HG02623 (cell line): ENCODE data around the gene C1QL2.

Source experiments
- ATAC-seq: cut with Tn5 transposase; IDR thresholded peaks from one replicate; pipeline ENCODE4 v1.9.1; 2021; ENCODE audit warnings: moderate library complexity; ENCODE audit not compliant: unreplicated experiment

C1QL2 gene

DNA sequence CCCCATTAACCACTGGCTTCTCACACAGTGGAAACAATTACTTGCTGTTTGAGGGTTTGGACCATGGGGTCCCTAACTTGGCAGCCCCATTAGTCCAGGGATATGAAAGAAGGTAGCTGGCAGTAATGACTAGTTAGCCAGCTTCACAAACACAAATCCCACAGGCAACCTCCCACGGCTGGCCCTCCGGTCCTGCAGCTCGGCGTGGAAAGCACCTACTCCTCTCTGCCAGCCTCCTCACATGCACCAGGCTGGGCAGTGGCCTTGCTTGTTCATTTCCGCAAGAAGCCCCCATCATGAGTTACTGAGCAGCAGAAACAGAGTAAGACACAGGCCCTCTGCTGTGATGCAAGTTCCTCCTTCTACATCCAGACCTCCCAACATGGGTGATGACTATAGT, 13.7 kb downstream of the C1QL2 start:
- no peak for ATAC-seq

GRCh38 chr2:119142824-119143223, 15.7 kb downstream of the C1QL2 start:
- ATAC-seq = no peak

- no peak for ATAC-seq
Observed at GRCh38 chr2:119137502-119137901, 21.0 kb downstream of the C1QL2 start.

DNA sequence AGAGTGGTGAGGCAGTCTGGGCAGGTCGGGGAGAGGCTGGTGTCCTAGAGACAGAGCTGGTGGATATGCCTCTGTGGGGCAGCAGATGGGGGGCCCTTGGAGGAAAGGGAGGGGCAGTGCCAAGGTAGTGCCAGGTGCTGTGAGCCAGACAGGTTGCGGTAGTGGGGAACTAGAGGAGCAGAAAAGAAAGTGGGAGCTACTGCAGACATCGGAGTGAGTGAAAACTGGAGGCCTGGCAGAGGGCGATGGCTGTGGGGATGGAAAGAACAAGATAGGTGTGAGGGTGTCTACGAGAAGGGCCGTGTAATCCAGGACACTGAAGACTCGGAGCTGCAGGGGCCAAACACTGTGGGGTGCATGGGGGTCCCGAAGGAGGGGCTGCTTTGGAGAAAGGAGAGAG, 21.7 kb downstream of the C1QL2 start:
- no peak for ATAC-seq

DNA sequence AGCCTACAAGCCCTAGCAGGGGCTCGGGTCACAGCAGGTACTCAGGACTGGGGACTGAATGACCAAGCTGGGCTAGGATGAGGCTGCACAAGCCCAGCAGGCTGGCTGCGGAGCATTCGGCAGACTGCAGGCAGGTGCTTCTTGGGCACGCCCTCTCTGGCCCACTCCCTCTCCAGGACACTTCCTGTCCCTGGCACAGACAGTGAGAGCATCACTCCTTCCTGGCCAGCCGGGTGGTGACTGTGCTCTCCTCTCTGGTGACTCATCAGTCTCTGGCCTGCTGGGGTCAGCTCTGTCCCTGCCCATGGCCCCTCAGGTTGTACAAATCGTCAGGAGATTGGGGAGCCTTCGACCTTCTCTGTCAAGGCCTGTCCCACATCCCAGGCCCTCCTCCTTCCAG, 22.5 kb downstream of the C1QL2 start:
- no peak for ATAC-seq

GRCh38 chr2:119134775-119135174, 23.8 kb downstream of the C1QL2 start:
- no peak for ATAC-seq

DNA sequence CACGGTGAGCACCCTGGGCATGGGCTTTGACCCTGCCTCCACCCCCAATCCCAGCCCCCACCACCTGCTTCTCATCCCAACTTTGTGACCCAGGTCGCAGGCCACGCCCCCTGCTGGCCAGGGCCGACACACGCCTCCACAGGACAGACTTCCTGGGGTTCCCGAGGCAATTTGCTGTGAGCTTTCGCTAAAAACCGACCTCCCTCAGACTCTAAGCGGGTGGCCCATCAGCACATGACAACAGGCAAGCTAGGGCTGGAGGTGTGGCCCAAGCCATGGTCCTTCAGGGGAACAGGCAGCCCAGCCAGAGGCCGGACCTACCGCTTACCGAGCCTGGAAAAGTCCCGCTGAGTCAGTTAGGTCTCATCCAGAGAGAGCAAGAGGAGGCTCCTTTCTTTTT, 31.9 kb downstream of the C1QL2 start:
- no peak for ATAC-seq

DNA sequence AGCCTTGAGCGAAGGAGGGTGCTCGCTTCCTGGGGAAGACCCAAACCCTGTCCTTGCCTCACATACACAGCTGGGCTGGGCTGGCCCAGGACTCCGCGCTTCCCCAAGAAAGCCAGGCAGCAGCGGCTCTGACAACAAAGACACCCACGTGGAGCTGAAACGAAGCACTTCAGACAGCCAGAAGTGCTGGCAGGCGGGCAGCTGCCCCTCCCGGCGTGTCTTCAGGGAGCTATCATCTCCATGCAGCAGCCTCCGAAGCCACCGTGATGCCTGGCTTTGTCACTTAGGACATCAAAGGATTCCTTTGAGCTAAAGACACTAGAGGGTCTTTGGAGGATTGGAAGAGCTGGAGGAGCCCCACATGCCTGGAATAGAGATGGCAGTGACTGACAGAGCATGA, 35.2 kb downstream of the C1QL2 start:
- no peak for ATAC-seq

DNA sequence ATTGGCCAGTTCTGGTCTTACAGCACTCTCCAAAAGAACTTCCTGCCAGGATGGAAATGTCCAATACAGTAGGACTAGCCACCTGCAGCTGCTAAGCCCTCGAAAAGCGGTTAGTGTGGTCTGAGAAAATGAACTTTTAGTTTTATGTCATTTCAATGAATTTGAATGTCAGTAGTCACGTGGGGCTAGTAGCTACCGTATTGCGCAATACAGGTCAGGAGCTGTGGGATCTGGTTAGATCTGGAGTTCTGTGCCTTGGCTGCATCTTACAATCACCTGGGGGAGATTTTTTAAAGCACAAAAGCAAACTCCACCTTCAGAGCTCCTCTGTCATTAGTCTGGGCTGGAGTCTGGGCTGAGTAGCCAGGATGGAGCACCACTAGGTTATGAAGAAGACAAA, 35.9 kb downstream of the C1QL2 start:
- ATAC-seq = no peak

DNA sequence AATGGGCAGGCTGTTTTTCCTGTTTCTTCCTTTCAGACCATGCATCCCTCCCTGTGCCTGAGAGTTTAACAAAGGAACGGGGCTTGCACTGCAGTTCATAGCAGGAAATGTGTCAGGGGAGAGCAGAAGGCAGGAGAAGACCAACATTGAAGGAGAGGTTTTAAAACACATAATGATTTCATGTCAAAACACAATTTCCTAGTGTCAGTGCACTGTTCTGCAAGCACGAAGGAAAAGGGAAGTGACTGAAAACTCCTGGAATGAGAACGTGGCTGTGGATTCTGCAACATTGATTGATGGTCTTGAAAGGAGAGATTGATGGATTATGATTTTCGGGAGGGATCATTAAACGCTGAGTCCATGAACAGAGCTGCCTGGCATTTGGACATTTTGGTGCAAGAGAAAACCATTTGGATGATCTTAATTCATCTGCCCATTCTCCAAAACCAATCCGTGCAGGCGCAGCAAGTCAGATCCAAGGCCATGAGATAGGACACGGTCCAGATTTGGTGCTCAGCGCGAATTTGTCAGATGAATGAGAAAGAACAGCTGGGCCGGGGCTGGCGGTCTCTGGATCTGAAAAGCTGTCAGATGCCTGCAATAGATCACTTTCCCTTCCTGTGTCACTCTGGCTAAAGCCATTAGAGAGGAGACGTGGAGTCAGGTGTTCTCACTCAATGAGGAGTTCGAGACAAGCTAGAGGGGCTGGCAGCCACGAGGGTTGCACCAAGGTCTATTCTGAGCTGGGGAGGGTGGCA, 38.4 kb downstream of the C1QL2 start:
- ATAC-seq = no peak

DNA sequence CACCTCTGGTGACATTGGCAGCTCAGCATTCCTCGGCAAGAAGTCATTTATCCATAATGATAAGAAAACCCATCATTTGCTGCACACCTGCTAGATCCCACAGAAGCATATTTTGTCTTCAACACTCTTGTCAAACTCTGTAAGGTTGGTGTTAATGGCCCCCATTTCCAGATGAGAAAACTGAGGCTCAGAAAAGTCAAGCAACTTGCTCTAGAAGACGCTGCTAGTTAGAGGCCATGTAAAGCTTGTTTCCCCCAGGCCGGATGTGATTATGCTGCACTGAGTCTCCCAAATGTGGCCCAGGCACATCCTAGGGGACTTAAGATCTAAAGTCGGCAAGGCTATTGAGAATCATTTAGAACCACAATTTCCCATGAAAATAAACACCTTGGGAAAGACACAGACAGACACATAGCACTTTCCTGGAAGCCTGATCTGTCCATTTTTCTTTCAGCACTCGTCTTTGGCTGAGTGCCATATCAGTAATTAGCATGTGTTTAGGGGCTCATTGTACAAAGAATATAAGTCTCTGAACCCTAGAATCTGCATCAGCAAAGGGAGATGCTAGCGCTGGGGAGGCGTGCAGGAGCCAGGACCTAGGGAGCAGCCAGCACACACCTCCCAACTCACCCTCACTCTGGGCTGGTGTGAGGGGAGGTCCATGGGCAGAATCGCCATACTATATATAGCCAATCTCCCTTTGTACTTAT, 39.3 kb downstream of the C1QL2 start:
- ATAC-seq = no peak

GRCh38 chr2:119117891-119118882, 40.4 kb downstream of the C1QL2 start:
- no peak for ATAC-seq

- no peak for ATAC-seq
Observed at GRCh38 chr2:119117408-119117807, 41.1 kb downstream of the C1QL2 start.

GRCh38 chr2:119116411-119117295, 41.9 kb downstream of the C1QL2 start:
- ATAC-seq = no peak

GRCh38 chr2:119114266-119114665, 44.3 kb downstream of the C1QL2 start:
- no peak for ATAC-seq

DNA sequence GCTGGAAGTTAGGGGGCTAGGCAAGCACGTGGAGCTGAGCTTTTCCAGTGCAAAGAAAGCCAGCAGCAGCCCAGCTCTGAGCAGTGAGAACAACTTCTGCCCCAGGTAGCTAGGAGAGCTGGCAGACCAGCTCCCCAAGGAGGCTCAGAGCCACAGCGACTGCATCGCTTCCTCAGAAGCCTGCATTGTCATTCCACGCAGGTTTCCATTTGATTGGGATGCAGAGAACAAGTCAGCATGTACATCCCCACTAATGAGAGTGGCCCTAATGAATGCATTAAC, 45.1 kb downstream of the C1QL2 start:
- ATAC-seq = no peak

- ATAC-seq = no peak
Observed at GRCh38 chr2:119112770-119113488, 45.6 kb downstream of the C1QL2 start.

- no peak for ATAC-seq
Observed at GRCh38 chr2:119112230-119112629, 46.3 kb downstream of the C1QL2 start.

DNA sequence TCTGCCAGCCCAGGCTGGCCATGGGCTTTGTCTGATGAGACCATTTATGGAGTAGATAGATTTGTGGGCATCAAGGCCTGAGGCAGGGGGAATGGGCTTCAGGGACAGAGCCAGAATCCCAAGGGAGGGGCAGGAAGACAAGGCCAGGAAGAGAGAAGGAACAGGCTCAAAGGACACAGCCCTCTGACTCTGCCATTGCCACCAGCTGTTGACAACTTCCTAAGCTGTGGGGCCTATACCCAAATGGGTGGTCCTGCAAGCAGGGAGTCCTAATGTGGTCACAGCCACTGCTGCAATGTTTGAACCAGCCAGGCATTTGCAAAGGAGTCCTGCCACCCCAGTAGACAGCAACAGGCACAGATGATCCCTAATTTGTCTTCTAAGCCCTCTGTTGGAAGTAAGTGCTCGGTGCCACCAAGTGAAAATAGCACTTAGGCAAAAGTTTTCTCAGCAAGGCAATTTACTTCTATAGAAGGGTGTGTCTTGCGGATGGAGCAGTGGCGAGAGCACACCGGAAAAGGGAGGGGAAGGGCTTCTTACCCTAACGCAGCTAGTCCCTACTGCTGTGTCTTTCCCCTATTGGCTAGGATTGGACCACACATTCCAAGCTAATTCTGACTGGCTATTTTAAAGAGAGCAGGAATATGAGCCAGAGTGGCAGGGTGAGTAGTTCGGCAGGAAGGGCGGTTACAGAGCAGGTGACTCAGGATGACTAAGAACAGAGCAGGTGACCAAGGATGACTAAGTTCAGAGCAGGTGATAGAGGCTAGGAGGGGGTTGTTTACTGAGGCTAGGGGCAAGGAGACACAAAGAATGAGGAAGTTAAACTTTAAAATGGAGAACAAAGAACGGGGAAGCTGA, 47.2 kb downstream of the C1QL2 start:
- no peak for ATAC-seq
